Right forelimb (tissue), 1 donor: ENCODE data around the gene LRMDA.
"Not testable (repeated sequence)": the region's sequence is repeated elsewhere in the genome, so short reads cannot be mapped to it uniquely, and the experiment has no call there.

Experiments
- DNase-seq: peaks from one replicate; pipeline ENCODE4 v3.0.0-alpha.2; 2018

The LRMDA gene

DNA sequence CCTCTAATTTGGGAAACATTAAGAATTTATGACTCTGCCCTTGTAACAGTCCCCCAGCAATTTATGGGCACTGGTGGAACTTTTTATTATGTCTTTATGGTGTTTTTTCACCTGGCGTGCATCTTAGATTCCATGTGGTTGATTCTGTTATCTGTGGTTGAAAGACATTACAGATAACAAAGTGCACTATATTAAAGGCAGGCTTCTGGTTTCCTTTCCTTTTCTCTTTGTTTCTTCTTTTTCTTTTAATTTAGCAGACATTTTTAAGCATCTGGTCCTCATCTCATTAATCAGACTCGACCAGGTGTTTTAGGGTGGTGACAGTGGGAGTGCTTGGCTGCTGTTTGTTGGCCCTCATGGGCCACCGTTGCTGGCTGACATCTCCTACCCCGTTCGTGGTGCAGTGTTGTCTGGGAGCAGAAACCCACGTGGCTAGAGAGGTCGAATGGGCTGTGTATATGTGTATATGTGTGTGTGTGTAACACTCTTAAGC lies 77.4 kb downstream of the LRMDA start:
- no peak for DNase-seq

DNA sequence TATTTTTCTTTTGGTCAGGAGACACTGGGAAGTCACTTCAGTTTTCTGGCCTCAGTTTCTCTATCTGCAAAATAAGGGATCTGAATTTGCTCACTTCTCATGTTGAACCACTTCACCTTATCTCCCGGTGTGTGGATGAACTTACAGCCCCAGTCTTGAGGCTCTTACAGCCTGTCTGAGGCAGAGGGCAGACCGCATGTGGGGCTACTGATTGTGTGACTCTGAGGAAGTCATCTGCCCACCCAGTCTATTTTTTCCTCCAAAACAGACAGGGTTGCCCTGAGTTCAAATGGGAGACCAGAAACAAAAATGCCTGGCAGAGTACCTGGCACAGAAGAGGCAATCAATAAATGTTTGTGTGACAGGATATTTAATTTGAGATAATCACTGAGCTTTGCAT lies 78.3 kb downstream of the LRMDA start:
- no peak for DNase-seq

- no peak for DNase-seq
Measured at GRCh38 chr10:75511011-75511410, 79.6 kb downstream of the LRMDA start.

DNA sequence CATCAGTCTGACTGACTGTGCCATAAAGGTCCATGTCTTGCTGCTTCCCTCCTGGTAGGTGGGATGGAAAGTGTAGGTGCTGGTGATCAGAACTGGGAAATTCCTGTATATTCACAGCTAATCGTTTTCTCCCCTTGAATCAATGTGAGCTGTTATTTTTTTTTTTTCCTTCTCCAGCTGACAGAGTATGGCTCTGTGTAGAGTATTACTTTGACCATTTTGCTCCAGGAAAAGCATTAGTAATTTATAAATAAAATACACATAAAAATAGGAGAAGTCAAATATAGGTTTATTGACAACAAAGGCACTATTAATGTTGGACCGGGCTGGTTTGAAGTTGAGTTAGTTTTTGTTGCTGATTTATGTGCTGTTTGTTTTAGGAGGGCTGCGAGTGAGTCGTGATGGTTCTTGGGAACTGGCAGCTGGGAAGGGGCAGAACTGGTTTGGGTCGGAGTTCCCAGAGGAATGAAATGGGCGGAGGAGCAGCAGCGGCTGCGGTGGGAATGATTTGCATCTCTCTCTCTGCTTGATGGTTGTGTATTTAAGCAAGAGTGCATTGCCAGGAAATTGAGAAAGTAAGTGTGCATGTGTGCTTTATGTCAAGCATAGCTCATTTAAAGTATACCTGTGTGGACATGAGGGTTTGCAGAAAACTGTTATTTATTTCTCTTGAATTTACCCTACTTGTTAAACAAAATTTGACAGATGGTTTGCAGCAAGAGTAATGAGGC lies 80.9 kb downstream of the LRMDA start:
- DNase-seq = no peak

- DNase-seq = no peak
Measured at GRCh38 chr10:75513292-75513885, 82.0 kb downstream of the LRMDA start.

GRCh38 chr10:75514830-75515229 lies 83.4 kb downstream of the LRMDA start:
- DNase-seq = no peak

DNA sequence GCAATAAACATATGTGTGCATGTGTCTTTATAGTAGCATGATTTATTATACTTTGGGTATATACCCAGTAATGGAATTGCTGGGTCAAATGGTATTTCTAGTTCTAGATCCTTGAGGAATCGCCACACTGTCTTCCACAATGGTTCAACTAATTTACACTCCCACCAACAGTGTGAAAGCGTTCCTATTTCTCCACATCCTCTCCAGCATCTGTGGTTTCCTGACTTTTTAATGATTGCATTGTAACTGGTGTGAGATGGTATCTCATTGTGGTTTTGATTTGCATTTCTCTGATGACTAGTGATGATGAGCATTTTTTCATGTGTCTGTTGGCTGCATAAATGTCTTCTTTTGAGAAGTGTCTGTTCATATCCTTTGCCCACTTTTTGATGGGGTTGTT lies 84.7 kb downstream of the LRMDA start:
- not testable (repeated sequence) for DNase-seq

GRCh38 chr10:75519213-75519612 lies 87.8 kb downstream of the LRMDA start:
- not testable (repeated sequence) for DNase-seq

DNA sequence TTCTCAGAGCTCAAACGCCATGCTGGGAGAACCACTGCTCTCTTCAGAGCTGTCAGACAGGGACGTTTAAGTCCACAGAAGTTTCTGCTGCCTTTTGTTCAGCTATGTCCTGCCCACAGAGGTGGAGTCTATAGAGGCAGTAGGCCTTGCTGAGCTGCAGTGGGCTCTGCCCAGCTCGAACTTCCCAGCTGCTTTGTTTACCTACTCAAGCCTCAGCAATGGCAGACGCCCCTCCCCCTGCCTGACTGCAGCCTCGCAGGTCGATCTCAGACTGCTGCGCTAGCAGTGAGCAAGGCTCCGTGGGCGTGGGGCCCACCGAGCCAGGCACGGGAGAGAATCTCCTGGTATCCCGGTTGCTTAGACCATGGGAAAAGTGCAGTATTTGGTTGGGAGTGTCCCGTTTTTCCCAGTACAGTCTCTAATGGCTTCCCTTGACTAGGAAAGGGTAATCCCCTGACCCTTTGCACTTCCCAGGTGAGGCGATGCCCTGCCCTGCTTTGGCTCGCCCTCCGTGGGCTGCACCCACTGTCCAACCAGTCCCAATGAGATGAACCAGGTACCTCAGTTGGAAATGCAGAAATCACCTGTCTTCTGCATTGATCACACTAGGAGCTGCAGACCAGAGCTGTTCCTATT lies 89.9 kb downstream of the LRMDA start:
- not testable (repeated sequence) for DNase-seq

- DNase-seq = no peak
Measured at GRCh38 chr10:75525067-75525466, 93.6 kb downstream of the LRMDA start.

DNA sequence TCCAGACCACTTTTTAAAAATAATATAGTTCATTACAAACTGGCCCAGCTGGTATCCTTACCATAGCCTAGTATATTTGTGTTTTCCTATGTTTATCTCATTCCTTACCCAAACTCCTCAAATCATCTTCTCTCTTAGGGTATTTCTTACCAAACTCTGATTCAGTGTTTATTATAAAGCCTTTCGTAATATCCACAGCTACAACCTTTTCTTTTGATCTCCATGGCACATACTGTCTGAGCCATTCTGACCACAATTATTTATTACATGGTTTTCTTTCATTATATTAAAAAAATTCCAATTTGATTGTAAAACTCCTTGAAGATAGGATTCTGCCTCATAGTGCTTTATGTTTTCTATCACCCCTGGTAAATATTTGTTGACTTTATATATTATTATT lies 94.2 kb downstream of the LRMDA start:
- DNase-seq = no peak

- DNase-seq = no peak
Measured at GRCh38 chr10:75527542-75527941, 96.1 kb downstream of the LRMDA start.

- DNase-seq = no peak
Measured at GRCh38 chr10:75528392-75528791, 97.0 kb downstream of the LRMDA start.

DNA sequence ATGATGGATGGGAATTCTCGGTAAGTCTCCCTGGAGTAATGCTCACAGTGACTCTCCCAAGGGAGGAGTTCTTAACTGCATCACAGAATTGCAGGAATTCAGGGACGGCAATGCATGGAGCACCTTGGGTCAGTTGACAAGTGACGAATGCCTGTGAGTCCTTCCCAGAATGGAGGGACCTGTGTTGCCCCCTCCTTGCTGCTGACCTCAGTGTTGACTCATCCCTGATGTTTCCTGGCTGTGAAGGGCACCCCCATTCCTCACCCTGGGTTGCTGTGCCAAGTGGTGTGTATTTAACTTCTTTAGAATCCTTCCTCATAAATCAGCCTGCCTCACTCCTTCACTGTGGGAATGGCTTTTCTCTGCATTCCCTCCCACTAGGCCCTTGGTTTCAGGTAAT lies 98.9 kb downstream of the LRMDA start:
- DNase-seq = no peak

DNA sequence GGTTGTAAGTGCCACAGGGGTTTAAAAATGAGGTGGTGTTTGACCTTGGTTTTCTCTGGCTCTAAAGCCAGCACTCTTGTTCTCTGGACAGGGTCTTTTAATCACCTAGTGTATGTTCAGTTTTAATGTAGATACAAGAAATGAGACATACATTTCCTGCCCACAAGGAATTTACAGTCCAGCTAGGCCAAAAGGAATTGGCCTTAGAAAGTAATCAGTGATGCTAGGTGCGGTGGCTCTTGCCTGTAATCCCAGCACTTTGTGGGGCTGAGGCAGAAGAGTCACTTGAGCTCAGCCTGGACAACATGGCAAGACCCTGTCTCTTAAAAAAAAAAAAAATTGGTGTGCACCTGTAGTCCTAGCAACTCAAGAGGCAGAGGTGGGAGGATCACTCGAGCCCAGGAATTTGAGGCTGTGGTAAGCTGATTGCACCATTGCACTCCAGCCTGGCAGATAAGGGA lies 100.2 kb downstream of the LRMDA start:
- DNase-seq = no peak

GRCh38 chr10:75532253-75532924 lies 101.0 kb downstream of the LRMDA start:
- no peak for DNase-seq

- no peak for DNase-seq
Measured at GRCh38 chr10:75538144-75538543, 106.7 kb downstream of the LRMDA start.

- no peak for DNase-seq
Measured at GRCh38 chr10:75538765-75539164, 107.3 kb downstream of the LRMDA start.

GRCh38 chr10:75540357-75540966 lies 109.0 kb downstream of the LRMDA start:
- DNase-seq = no peak

DNA sequence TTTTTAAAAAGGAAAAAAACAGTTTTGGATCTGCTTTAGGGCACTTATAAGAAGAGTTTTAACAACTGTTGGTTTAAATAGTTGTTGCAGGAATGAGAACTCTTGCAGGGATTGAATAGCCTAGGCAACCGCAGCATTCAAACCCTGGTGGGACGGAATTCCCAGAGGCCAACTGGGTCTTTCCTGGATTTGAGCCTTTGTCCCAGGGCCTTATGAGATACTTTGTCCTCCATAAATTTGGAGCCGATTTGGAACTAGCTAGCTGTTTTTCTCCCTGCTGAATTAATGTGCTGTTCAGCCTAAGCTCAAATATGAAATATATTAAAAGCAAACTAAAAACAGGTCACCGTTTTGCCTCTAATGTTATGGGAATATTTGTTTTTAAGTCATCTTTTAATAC lies 109.6 kb downstream of the LRMDA start:
- no peak for DNase-seq

- DNase-seq = no peak
Measured at GRCh38 chr10:75541411-75541810, 110.0 kb downstream of the LRMDA start.

- DNase-seq = no peak
Measured at GRCh38 chr10:75542084-75542483, 110.7 kb downstream of the LRMDA start.

GRCh38 chr10:75542906-75543305 lies 111.5 kb downstream of the LRMDA start:
- peak; percentile 56 for DNase-seq
